Epithelial cell of esophagus (primary cell): ENCODE data around the gene FAM227B.
"Not testable (repeated sequence)": the region's sequence is repeated elsewhere in the genome, so short reads cannot be mapped to it uniquely, and the experiment has no call there.

Experiments
- DNase-seq: peaks from one replicate; pipeline ENCODE4 v3.0.0; 2010; ENCODE audit warnings: low read depth
- H3K4me3 ChIP-seq: 2 replicates; pipeline ENCODE4 v1.5.1; 2011; ENCODE audit warnings: mild to moderate bottlenecking, low read length, control low read depth
- TF ChIP-seq, protein P1 (sequence below): IDR thresholded peaks from 2 replicates; pipeline ENCODE4 v1.5.1; 2011; ENCODE audit warnings: low read depth, mild to moderate bottlenecking, low read length, control low read depth, inconsistent platforms; ENCODE audit not compliant: insufficient read depth; ENCODE audit errors: missing control alignments

Gene FAM227B

DNA sequence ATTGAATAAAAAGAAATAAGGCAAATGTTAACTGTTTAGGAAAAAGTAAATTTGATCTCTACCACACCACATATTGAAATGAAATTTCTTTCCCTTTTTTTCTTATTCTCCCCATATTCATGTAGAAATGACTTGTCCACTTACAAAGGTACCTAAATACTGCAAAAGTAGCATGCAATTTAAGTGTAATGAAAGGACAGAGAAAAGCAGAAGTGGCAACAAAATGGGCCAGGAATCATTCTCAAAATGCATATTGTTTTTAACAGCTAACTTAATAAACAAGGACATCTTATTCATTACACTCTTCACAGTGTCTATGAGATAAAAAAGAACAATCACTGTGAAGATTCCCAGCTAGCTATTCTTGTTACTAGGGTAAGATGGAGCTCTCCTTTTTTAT is 238.2 kb downstream of the FAM227B start:
- H3K4me3 ChIP-seq = no peak overlapping the region
- TF ChIP-seq, protein P1, sequence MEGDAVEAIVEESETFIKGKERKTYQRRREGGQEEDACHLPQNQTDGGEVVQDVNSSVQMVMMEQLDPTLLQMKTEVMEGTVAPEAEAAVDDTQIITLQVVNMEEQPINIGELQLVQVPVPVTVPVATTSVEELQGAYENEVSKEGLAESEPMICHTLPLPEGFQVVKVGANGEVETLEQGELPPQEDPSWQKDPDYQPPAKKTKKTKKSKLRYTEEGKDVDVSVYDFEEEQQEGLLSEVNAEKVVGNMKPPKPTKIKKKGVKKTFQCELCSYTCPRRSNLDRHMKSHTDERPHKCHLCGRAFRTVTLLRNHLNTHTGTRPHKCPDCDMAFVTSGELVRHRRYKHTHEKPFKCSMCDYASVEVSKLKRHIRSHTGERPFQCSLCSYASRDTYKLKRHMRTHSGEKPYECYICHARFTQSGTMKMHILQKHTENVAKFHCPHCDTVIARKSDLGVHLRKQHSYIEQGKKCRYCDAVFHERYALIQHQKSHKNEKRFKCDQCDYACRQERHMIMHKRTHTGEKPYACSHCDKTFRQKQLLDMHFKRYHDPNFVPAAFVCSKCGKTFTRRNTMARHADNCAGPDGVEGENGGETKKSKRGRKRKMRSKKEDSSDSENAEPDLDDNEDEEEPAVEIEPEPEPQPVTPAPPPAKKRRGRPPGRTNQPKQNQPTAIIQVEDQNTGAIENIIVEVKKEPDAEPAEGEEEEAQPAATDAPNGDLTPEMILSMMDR = no peak
- DNase-seq = no peak

DNA sequence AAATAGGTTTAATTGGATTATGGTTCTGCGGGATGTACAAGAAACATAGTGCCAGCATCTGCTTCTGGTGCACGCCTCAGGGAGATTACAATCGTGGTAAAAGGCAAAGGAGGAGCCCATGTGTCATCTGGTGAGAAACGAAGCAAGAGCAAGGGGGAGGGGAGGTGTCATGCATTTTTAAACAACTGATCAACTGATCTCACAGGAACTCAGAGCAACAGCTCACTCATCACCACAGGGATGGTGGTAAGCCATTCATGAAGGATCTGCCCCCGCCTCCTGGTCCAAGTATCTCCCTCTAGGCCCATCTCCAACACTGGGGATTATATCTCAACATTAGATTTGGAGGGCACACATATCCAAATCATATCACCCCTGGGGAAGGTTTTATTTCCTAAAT is 239.7 kb downstream of the FAM227B start:
- TF ChIP-seq, protein P1 = no peak
- peak; percentile 6 for DNase-seq
- no peak overlapping the region for H3K4me3 ChIP-seq

GRCh38 chr15:49379996-49380395 is 240.6 kb downstream of the FAM227B start:
- no peak overlapping the region for H3K4me3 ChIP-seq
- DNase-seq = no peak
- TF ChIP-seq, protein P1 = no peak

DNA sequence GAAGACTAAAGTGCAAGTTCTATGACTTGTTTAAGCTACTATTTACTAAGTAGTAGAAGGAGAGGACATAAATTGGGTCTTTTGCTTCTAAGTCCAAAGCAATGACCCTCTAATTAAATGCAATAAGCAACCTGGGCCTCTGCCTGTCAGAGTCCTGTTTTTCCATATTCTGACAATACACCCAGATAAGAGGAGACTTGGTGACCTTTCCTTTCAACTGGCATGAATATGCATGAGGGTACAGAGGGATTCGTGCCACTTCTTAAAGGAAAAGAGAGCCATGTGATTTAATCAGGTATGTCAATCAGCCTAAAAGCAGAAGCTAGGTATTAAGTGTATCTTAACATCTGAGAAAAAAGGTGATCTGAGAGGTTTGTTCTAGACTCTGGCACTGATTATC is 248.3 kb downstream of the FAM227B start:
- TF ChIP-seq, protein P1 = no peak
- H3K4me3 ChIP-seq = no peak overlapping the region
- DNase-seq = no peak

GRCh38 chr15:49370782-49371181 is 249.8 kb downstream of the FAM227B start:
- TF ChIP-seq, protein P1 = peak; percentile 19
- peak; percentile 29 for DNase-seq
- no peak overlapping the region for H3K4me3 ChIP-seq

GRCh38 chr15:49366496-49366895 is 254.1 kb downstream of the FAM227B start:
- TF ChIP-seq, protein P1 = no peak
- no peak for DNase-seq
- H3K4me3 ChIP-seq = no peak overlapping the region

DNA sequence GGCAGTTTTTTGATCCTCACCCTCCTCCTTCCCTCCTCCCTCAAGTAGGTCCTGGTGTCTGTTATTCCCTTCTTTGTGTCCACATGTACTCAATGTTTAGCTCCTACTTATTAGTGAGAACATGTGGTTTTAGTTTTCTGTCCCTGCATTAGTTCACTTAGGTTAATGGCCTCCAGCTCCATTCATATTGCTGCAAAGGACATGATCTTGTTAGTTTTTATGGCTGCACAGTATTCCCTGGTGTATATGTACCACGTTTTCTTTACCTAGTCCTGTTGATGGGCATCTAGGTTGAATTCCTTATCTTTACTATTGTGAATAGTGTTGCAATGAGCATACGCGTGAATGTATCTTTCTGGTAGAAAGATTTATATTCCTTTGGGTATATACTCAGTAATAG is 259.2 kb downstream of the FAM227B start:
- no peak for DNase-seq
- no peak overlapping the region for H3K4me3 ChIP-seq
- TF ChIP-seq, protein P1 = no peak

DNA sequence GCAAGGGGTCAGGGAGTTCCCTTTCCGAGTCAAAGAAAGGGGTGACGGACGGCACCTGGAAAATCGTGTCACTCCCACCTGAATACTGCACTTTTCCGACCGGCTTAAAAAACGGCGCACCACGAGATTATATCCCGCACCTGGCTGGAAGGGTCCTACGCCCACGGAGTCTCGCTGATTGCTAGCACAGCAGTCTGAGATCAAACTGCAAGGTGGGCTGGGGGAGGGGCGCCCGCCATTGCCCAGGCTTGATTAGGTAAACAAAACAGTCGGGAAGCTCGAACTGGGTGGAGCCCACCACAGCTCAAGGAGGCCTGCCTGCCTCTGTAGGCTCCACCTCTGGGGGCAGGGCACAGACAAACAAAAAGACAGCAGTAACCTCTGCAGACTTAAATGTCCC is 266.2 kb downstream of the FAM227B start:
- H3K4me3 ChIP-seq, DNase-seq: not testable (repeated sequence)
